RWPE1 (cell line): ENCODE data around the gene PPBP.

Experiments used
- CTCF ChIA-PET: fragments of 350-600 bp; sonication (Branson Sonifier 250); formaldehyde crosslinking; extraction: SDS; loops from one replicate; lab custom pipeline; 2021; lab: Yijun Ruan, JAX
- POLR2A ChIA-PET: fragments of 400-600 bp; formaldehyde crosslinking; extraction: SDS; loops from one replicate; lab custom pipeline; 2020; ENCODE audit warnings: antibody characterized with exemption; ENCODE audit not compliant: low non-redundant PET; lab: Yijun Ruan, JAX
- DNase-seq: peaks from one replicate; pipeline ENCODE4 v3.0.0; 2012; ENCODE audit warnings: low spot score
- H3K27ac ChIP-seq: fragments of 450-650 bp; 2 replicates; pipeline ENCODE4 v1.5.1; 2017
- TF ChIP-seq, protein P1 (sequence below): fragments of 450-650 bp; conservative IDR thresholded peaks from 2 replicates; pipeline ENCODE4 v1.5.1; 2017; ENCODE audit warnings: low read depth, mild to moderate bottlenecking

Gene PPBP

DNA sequence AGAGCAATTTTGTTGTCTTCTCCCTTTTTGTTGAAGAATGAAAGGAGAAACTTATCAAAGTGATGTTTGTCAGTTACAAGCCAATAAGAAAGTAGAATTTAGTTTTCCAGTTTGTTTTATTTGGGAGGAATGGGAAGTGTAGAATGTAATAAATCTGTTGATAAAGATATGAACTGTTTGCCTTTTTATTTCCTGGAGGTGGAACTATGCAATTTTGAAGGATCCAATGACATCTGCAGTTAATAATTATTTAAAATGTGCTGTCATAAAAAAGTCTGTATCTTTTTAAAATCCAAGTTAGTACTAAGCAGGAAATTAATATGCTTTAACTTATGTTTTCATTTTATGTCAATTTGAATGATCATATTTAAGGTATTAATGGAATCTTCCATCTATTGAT, 51.0 kb downstream of the PPBP start:
- no peak for DNase-seq
- ChIA-PET POLR2A (no interaction called here), CTCF (no interaction called here)
- no peak overlapping the region for H3K27ac ChIP-seq
- TF ChIP-seq, protein P1, sequence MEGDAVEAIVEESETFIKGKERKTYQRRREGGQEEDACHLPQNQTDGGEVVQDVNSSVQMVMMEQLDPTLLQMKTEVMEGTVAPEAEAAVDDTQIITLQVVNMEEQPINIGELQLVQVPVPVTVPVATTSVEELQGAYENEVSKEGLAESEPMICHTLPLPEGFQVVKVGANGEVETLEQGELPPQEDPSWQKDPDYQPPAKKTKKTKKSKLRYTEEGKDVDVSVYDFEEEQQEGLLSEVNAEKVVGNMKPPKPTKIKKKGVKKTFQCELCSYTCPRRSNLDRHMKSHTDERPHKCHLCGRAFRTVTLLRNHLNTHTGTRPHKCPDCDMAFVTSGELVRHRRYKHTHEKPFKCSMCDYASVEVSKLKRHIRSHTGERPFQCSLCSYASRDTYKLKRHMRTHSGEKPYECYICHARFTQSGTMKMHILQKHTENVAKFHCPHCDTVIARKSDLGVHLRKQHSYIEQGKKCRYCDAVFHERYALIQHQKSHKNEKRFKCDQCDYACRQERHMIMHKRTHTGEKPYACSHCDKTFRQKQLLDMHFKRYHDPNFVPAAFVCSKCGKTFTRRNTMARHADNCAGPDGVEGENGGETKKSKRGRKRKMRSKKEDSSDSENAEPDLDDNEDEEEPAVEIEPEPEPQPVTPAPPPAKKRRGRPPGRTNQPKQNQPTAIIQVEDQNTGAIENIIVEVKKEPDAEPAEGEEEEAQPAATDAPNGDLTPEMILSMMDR, result no peak
